Smooth muscle cell (in vitro differentiated cells): ENCODE measurements around the gene BNC2. TPM values are rescaled to one million over a fixed set of nuclear protein-coding genes. Genes with fewer than 3 reads are reported as not detected.

ENCODE experiments used
- DNase-seq: peaks from one replicate; lab custom pipeline; 2025; ENCODE audit not compliant: unreplicated experiment; lab: John Stamatoyannopoulos, UW
- H2AFZ ChIP-seq: fragments of 200-600 bp; sonication (generic); 2 replicates; pipeline ENCODE4 v1.6.0; 2016; ENCODE audit warnings: antibody characterized with exemption, low read depth, mild to moderate bottlenecking
- H3F3A ChIP-seq: fragments of 200-600 bp; sonication (generic); 2 replicates; pipeline ENCODE4 v1.6.0; 2017; ENCODE audit warnings: antibody characterized with exemption, low read depth
- H3K27ac ChIP-seq: fragments of 200-600 bp; sonication (generic); 2 replicates; pipeline ENCODE4 v1.5.1; 2016; ENCODE audit warnings: low read depth, mild to moderate bottlenecking
- H3K27me3 ChIP-seq: fragments of 200-600 bp; sonication (generic); 2 replicates; pipeline ENCODE4 v1.6.1; 2016; ENCODE audit warnings: low read depth, mild to moderate bottlenecking
- H3K36me3 ChIP-seq: fragments of 200-600 bp; sonication (generic); 2 replicates; pipeline ENCODE4 v1.5.1; 2016; ENCODE audit warnings: low read depth
- H3K4me1 ChIP-seq: fragments of 200-600 bp; sonication (generic); 2 replicates; pipeline ENCODE4 v1.5.1; 2016; ENCODE audit warnings: low read depth
- H3K4me2 ChIP-seq: fragments of 200-600 bp; sonication (generic); 2 replicates; pipeline ENCODE4 v1.6.0; 2016; ENCODE audit warnings: mild to moderate bottlenecking
- H3K4me3 ChIP-seq: fragments of 200-600 bp; sonication (generic); 2 replicates; pipeline ENCODE4 v1.5.1; 2016; ENCODE audit warnings: mild to moderate bottlenecking
- H3K79me2 ChIP-seq: fragments of 200-600 bp; sonication (generic); 2 replicates; pipeline ENCODE4 v1.6.0; 2016; ENCODE audit warnings: low read depth, mild to moderate bottlenecking
- H3K9ac ChIP-seq: fragments of 200-600 bp; sonication (generic); 2 replicates; pipeline ENCODE4 v1.6.0; 2016; ENCODE audit warnings: low read depth
- H3K9me3 ChIP-seq: fragments of 200-600 bp; sonication (generic); replicated peaks from 2 replicates; pipeline ENCODE4 v1.5.1; 2016; ENCODE audit warnings: low read depth
- H4K20me1 ChIP-seq: fragments of 200-600 bp; sonication (generic); 2 replicates; pipeline ENCODE4 v1.6.0; 2016; ENCODE audit warnings: low read depth
- WGBS: methylation state at CpG from one replicate; pipeline ENCODE4 v1.1.7; 2016; ENCODE audit warnings: low lambda C conversion rate; 5-methylcytosine and 5-hydroxymethylcytosine counted together
- polyA plus RNA-seq: library from polyadenylated mRNA; unstranded; fragments of >200 nt; fragmentation: Nextera tagmentation; extraction: Ambion mirVana; gene quantifications from 2 replicates; pipeline ENCODE4 v1.2.1, GENCODE V29; 2016
- total RNA-seq: library from RNA; depleted of rRNA; stranded (reverse); fragments of >200 nt; gene quantifications from 2 replicates; pipeline ENCODE4 v1.2.3, GENCODE V29; 2014
- TF ChIP-seq, protein P1 (sequence below): fragments of 200-600 bp; sonication (generic); IDR thresholded peaks from 2 replicates; pipeline ENCODE4 v1.5.1; 2017; ENCODE audit warnings: borderline replicate concordance, mild to moderate bottlenecking, antibody characterized with exemption; ENCODE audit not compliant: insufficient read depth, poor library complexity, severe bottlenecking

The BNC2 gene
- total and polyA plus RNA-seq, 2 experiments from 2014 or later, result 11.6 to 13.5 TPM

DNA sequence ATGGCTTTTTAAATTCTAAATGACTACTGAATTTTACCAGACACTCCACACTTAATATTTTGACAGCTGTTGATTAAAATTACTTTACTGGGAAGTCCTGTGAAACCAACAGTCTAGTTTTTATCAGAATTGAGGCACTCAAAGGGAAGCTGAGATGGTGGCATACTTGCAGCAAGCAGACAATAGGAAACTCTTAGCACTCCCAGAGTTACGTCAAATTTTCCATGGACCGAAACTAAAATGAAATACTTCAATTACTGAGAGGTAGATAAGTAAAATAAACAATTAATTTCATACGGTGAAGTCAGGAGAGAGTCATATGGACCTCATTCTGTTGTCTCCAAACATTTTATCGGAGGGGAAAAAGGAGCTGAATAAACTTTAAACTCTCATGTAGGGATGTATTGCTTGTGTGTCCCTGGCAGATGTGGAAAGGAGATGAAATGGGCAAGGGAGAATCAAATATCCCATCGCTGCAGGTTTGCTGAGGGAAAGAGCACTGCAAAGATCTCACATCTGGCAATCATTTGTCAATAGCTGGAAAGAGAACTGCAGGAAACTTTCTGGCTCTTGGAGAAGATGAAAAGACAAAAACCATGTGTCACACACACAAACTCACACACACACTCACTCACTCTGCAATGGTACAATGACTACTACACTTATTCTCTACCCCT lies 189.4 kb downstream of the BNC2 start:
- H4K20me1 ChIP-seq, result no peaks in the 10 kb centered on the region
- H3K27me3 ChIP-seq, result no peaks in the 10 kb centered on the region
- H3K4me2 ChIP-seq, result no peak overlapping the region
- H3K36me3 ChIP-seq, result no peaks in the 10 kb centered on the region
- H3K9ac ChIP-seq, result no peak overlapping the region
- TF ChIP-seq, protein P1, sequence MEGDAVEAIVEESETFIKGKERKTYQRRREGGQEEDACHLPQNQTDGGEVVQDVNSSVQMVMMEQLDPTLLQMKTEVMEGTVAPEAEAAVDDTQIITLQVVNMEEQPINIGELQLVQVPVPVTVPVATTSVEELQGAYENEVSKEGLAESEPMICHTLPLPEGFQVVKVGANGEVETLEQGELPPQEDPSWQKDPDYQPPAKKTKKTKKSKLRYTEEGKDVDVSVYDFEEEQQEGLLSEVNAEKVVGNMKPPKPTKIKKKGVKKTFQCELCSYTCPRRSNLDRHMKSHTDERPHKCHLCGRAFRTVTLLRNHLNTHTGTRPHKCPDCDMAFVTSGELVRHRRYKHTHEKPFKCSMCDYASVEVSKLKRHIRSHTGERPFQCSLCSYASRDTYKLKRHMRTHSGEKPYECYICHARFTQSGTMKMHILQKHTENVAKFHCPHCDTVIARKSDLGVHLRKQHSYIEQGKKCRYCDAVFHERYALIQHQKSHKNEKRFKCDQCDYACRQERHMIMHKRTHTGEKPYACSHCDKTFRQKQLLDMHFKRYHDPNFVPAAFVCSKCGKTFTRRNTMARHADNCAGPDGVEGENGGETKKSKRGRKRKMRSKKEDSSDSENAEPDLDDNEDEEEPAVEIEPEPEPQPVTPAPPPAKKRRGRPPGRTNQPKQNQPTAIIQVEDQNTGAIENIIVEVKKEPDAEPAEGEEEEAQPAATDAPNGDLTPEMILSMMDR, result no peak
- no peak overlapping the region for H3K27ac ChIP-seq
- no peak for DNase-seq
- WGBS, result 86% methylated on average over 5 of the region's 5 CpGs
- no peak overlapping the region for H2AFZ ChIP-seq
- H3F3A ChIP-seq, result no peaks in the 10 kb centered on the region
- no peak overlapping the region for H3K4me3 ChIP-seq
- no peaks in the 10 kb centered on the region for H3K9me3 ChIP-seq
- no peaks in the 10 kb centered on the region for H3K79me2 ChIP-seq
- no peaks in the 10 kb centered on the region for H3K4me1 ChIP-seq

DNA sequence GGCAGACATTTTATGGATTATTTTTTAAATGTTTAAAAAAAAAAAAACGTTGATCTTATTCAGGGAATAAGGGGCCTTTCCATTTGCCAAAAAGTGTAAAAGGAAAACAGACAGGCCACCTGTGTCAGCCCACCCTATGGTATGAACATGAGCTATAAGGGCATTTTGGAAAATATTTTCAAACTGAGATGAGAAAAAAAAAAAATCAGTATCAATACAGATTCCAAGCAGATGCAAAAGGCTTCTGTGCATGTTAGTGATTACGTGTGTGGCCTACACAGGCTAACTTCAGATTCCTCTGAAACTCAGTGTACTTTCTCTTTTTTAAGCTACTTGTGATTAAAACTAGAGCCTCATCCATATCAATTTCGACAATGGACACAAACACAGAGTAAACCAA lies 189.9 kb downstream of the BNC2 start:
- no peak overlapping the region for H3K4me3 ChIP-seq
- H3K36me3 ChIP-seq, result no peaks in the 10 kb centered on the region
- H3K27ac ChIP-seq, result no peak overlapping the region
- no peaks in the 10 kb centered on the region for H3F3A ChIP-seq
- WGBS, result 92% methylated on average over 3 of the region's 3 CpGs
- no peak overlapping the region for H2AFZ ChIP-seq
- TF ChIP-seq, protein P1, result no peak
- H3K27me3 ChIP-seq, result no peaks in the 10 kb centered on the region
- H3K9ac ChIP-seq, result no peak overlapping the region
- H3K79me2 ChIP-seq, result no peaks in the 10 kb centered on the region
- no peaks in the 10 kb centered on the region for H4K20me1 ChIP-seq
- no peaks in the 10 kb centered on the region for H3K9me3 ChIP-seq
- DNase-seq, result no peak
- H3K4me2 ChIP-seq, result no peak overlapping the region
- no peaks in the 10 kb centered on the region for H3K4me1 ChIP-seq

DNA sequence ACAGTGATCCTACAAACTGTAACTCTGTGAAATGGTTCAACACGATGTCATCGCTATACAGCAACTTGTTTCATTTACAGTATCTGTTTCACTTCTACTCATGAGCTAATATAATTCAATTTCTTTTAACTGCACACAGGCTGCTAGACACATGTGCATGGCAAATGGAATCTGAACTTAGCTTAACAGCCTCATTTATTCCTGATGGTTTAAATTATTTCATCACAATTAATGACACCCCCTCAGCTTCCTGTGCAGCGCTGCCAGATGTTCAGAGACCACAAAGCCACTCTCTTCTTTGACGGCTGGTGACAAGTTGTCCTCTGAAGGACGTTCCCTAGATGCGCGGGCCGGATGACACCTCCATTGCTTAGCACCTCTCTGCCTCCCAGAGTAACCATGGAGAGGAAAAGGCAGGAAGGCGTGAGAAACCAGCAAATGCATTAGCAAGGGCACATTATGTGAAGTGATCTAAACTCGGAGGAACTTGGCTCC lies 191.1 kb downstream of the BNC2 start:
- H3K9me3 ChIP-seq, result no peaks in the 10 kb centered on the region
- H3K79me2 ChIP-seq, result no peaks in the 10 kb centered on the region
- no peak overlapping the region for H2AFZ ChIP-seq
- no peak overlapping the region for H3K9ac ChIP-seq
- 88% methylated on average over 10 of the region's 10 CpGs for WGBS
- no peak overlapping the region for H3K27ac ChIP-seq
- DNase-seq, result no peak
- no peaks in the 10 kb centered on the region for H3F3A ChIP-seq
- no peaks in the 10 kb centered on the region for H3K27me3 ChIP-seq
- H3K4me2 ChIP-seq, result no peak overlapping the region
- TF ChIP-seq, protein P1, result no peak
- no peaks in the 10 kb centered on the region for H3K36me3 ChIP-seq
- no peak overlapping the region for H3K4me3 ChIP-seq
- no peaks in the 10 kb centered on the region for H4K20me1 ChIP-seq
- H3K4me1 ChIP-seq, result no peaks in the 10 kb centered on the region

DNA sequence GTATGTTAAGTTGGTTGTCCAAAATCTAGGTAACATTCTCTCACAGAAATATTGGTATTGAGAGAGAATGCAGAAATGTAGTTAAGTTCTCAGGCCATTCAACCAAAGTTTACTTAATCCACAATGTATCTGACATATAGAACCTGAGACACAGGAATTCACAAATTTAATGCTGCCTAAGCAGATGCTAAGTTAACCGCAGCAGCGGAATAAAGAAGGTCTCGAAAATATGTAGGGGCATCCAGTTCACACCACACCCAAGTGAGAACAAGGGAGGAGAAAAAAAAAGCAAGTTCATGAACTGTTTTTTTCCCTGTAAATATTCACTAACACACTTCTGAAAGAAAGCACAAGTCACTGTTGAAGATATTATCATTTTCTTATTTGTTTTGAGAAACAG lies 194.0 kb downstream of the BNC2 start:
- H3K4me2 ChIP-seq, result no peak overlapping the region
- H3K4me1 ChIP-seq, result no peaks in the 10 kb centered on the region
- H3K79me2 ChIP-seq, result no peaks in the 10 kb centered on the region
- H3F3A ChIP-seq, result no peaks in the 10 kb centered on the region
- no peak overlapping the region for H3K27ac ChIP-seq
- H3K9me3 ChIP-seq, result no peaks in the 10 kb centered on the region
- no peaks in the 10 kb centered on the region for H3K27me3 ChIP-seq
- H4K20me1 ChIP-seq, result no peaks in the 10 kb centered on the region
- H3K9ac ChIP-seq, result no peak overlapping the region
- 93% methylated on average over 3 of the region's 3 CpGs for WGBS
- H2AFZ ChIP-seq, result no peak overlapping the region
- H3K4me3 ChIP-seq, result no peak overlapping the region
- DNase-seq, result no peak
- no peaks in the 10 kb centered on the region for H3K36me3 ChIP-seq
- TF ChIP-seq, protein P1, result no peak
